ENCODE measurements around the gene GYS2.

GYS2 gene

DNA sequence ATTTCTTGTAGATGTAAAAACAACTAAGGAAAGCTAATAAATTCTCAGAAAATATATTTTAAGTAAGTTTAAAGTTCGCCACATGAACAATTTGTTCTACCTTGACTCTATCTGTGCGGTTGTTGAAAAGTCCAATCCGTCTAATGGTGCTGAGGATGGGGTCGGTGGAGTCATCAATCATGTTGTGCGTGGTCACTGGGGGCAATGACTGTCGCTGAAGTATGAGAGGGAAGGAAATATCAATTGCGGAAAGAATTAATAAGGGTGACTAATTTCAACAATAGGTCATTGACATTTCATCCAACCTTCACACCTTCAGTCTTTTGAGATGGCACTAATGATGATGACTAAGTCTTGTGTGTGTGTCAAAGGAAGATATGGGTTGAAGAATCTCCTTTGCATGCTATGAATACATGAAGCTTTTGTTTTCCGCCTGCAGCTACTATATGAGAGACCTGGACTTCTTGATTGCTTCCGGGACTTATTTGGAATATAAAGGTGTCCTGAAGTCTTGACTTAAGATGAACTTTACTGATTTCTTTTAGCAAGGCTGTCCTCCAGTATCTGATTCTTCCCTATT lies 46.5 kb downstream of the GYS2 start:
- no peak overlapping the region for H3K4me3 ChIP-seq (ENCODE audit: low read depth, low read length)

GRCh38 chr12:21553329-21553675 lies 51.3 kb downstream of the GYS2 start:
- no peak overlapping the region for H3K4me3 ChIP-seq (ENCODE audit: low read depth, low read length)

DNA sequence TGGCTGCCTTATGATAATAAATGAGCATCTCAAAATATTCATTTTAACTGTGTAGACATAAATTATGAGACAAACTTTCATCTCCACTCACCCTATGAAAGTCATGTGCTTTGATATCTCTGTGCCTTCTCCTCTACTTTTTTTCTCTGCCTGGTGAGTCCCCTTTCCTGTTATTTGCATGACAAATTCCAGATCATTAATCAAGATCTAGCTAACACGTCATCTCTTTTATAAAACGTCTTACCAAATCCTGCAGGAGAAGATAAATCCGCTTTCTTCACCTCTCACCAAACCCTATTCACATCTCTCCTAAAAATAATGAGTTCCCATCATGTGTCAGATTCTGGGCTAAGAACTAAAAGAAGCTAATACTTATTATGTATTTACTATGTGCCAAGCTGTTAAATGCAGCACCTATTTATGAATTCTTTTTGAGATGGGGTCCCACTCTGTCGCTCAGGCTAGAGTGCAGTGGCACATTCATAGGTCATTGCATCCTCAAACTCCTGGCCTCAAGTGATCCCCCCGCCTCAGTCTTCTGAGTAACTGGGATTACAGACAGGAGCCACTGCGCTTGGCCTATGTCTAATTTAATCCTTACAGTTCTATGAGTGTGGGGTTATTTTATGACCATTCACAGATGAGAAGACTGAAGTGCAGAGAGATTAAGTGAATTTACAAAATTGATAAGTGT lies 51.9 kb downstream of the GYS2 start:
- no peak overlapping the region for H3K4me3 ChIP-seq (ENCODE audit: low read depth, low read length)

- H3K4me3 ChIP-seq (ENCODE audit: low read depth, low read length), result no peak overlapping the region
Observed at GRCh38 chr12:21551841-21552465, 52.7 kb downstream of the GYS2 start.

- no peak overlapping the region for H3K4me3 ChIP-seq (ENCODE audit: low read depth, low read length)
Observed at GRCh38 chr12:21547437-21547836, 57.2 kb downstream of the GYS2 start.

GRCh38 chr12:21546716-21547115 lies 57.9 kb downstream of the GYS2 start:
- no peak overlapping the region for H3K4me3 ChIP-seq (ENCODE audit: low read depth, low read length)

- H3K4me3 ChIP-seq (ENCODE audit: low read depth, low read length), result no peak overlapping the region
Observed at GRCh38 chr12:21545557-21545956, 59.1 kb downstream of the GYS2 start.

DNA sequence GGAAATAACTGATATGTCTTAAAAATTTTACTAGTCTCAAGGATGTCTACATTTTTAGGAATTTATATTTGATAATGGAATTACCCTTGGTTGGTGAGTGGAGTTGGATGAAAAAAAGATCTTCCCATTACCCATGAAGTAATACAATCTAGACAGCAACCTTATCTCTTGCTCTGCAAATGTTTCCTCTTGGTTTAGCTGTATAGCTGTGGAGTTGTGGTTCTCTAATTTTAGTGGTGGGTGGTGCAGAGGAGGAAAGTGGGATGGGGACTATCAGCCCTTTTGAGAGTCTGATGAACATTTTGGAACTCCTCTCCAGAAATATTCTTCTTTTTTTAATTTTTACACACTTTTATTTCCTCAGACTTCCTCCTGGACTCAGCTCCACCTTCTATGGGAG lies 61.5 kb downstream of the GYS2 start:
- H3K4me3 ChIP-seq (ENCODE audit: low read depth, low read length), result no peak overlapping the region

DNA sequence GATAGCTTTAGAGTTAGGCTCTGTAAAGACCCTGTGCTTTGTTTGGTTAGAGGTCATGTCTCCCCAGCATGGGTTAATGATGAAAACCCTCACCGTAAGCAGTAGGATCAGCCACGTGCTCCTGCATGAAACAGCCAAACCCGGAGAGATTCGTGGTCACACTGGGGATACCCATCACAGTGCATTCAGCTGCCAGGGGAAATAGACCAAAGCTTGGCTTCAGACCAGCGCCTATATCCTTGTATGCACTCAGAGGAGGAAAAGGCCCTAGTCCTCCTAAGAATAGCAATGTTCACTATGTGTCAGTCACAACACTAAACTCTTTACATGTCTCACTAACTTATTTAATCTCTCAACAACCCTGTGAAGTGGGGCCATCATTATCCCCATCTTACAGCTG lies 62.2 kb downstream of the GYS2 start:
- no peak overlapping the region for H3K4me3 ChIP-seq (ENCODE audit: low read depth, low read length)

DNA sequence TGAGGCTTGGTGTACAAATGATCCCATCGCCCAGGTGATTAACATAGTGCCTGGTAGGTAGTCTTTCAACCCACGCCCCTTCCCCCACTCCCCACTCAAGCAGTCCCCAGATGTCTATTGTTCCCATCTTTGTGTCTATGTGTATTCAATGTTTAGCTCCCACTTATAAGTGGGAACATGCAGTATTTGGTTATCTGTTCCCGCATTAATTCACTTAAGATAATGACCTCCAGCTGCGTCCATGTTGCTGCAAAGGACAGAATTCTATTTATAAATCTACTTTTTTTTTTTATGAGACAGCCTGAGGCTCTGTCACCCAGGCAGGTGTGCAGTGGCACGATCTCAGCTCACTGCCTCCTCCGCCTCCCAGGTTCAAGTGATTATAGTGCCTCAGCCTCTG lies 62.9 kb downstream of the GYS2 start:
- H3K4me3 ChIP-seq (ENCODE audit: low read depth, low read length), result no peak overlapping the region

DNA sequence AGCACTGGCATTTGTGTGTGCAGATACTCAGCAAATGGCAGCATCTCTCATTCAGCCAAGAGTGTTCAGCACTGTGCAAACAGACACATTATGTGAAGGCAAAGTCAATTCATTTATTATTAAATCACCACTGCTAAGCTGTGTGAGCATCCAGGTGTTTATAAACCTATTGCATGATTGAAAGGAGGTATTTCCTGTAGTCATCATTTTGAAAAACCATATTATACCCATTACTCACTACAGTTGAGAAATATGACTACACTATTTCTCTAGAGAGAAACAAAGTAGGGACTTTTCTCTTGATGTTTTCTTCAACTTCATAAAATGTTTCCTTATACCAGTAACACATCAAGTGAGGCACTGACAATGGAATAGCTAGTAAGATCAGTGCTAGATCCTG lies 64.8 kb downstream of the GYS2 start:
- no peak overlapping the region for H3K4me3 ChIP-seq (ENCODE audit: low read depth, low read length)

DNA sequence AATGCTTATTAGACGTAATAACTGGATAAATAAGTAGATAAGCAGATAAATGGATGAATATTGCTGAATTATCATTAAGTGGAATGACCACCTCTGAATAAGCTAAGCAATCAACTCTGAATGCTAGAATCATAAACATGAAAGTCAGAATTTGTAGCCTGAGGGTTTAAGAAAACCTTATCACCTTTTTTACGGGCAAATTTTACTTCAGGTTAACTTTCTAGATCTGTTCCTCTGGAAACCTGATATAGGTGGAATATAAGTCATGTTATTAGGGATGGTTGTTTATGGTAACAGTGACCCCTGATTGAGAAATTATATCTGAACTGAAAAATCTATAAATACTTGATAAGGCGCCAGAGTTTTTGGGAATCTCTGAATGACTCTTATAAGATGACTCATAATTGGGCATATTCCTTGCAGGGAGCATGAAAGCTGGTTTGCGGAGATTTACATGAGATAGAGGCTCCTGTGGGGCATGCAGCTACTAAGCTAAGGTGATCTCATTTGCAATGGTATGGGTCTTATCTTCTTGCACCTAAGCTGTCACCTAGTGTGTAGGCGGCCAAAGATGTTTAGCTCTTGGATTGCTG lies 66.5 kb downstream of the GYS2 start:
- H3K4me3 ChIP-seq (ENCODE audit: low read depth, low read length), result no peak overlapping the region

DNA sequence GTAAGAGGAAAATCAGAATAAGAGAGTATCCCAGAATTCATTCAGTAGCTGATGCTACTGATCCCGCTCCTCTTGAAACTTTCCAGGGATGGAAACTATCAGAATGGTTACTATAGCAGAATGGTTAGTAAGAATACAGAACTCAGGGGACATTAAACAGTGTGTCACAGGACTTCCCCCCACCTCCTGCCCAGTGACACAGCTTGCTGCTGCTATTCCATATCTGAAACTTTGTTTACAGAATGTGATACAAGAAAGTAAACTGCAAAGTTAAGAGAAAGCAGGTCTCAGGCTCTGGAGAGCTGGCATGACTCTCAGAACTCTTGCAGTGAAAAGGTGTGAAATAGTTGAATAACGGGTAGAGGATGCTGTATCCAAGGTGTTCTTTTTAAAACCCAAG lies 75.2 kb downstream of the GYS2 start:
- H3K4me3 ChIP-seq (ENCODE audit: low read depth, low read length), result no peak overlapping the region

DNA sequence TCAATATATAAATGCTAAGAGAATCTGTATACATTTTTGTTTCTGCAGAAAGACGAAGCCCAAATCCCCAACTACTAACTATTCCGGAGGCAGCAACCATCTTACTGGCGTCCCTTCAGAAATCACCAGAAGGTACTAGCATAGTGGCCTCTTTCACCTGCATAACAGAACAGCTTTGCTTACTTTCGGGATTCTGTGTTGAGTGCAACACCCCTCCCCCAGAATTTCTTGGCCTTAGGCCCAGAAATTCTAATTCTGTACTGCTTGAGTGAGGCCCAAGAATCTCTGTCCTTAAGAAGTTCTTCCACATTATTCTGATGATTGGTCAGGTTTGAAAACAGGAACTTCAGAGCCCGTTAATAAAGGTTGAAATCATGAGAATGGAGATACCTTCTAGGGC lies 75.7 kb downstream of the GYS2 start:
- H3K4me3 ChIP-seq (ENCODE audit: low read depth, low read length), result no peak overlapping the region

GRCh38 chr12:21527451-21528180 lies 77.0 kb downstream of the GYS2 start:
- H3K4me3 ChIP-seq (ENCODE audit: low read depth, low read length), result peak overlapping the region; percentile 56

- peak overlapping the region; percentile 56 for H3K4me3 ChIP-seq (ENCODE audit: low read depth, low read length)
Observed at GRCh38 chr12:21526721-21527345, 77.8 kb downstream of the GYS2 start.

DNA sequence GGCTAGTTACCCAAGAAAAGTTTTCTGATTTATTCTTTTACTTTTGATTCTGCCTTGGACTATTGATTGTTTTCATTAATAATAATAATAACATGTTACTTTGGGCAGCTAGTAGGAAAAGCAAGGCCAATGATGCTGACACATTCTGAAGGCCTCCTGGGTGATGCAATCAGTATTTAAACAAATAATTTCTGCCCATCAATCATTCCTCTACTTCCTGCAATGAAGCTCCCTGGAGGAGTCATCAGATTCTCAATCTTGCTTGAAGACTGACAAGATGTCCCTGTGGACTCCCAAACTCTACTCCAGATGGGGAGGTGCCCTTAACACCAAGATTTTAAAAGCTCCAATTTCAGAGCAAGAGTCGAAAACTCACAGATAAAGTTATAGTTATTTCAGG lies 78.6 kb downstream of the GYS2 start, which contains the start of gene SPX:
Gene SPX (plus strand): TSS at position 244 of the 400 bp plus-strand sequence. CDS start 177 bp downstream, outside the sequence.
- H3K4me3 ChIP-seq (ENCODE audit: low read depth, low read length), result peak within 1 kb of the TSS; percentile 56

DNA sequence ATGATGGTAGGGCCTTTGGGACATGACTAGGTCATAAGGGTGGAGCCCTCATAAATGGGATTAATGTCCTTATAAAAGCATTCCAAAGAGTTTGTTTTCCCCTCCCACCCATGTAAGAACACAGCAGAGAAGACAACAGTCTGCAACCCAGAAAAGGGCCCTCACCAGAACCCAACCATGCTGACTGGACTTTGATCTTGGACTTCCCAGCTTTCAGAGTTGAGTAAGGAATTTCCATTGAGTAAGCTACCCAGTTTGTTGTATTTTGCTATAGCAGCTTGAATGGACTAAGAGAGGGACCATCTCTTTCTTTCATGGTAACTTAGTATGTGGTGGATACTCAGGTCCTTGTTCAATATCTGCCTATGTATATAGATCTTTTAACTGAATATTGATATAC lies 81.5 kb downstream of the GYS2 start:
- H3K4me3 ChIP-seq (ENCODE audit: low read depth, low read length), result no peak overlapping the region

GRCh38 chr12:21521541-21521940 lies 83.1 kb downstream of the GYS2 start:
- H3K4me3 ChIP-seq (ENCODE audit: low read depth, low read length), result no peak overlapping the region

GRCh38 chr12:21518451-21518850 lies 86.2 kb downstream of the GYS2 start:
- H3K4me3 ChIP-seq (ENCODE audit: low read depth, low read length), result no peak overlapping the region

GRCh38 chr12:21516281-21516680 lies 88.4 kb downstream of the GYS2 start:
- no peak overlapping the region for H3K4me3 ChIP-seq (ENCODE audit: low read depth, low read length)
